GM21576 (cell line): ENCODE data around the gene CIC.

ENCODE experiments used
- ATAC-seq: cut with Tn5 transposase; IDR thresholded peaks from one replicate; pipeline ENCODE4 v1.9.1; 2021; ENCODE audit warnings: mild to moderate bottlenecking, moderate library complexity; ENCODE audit not compliant: unreplicated experiment

CIC gene

DNA sequence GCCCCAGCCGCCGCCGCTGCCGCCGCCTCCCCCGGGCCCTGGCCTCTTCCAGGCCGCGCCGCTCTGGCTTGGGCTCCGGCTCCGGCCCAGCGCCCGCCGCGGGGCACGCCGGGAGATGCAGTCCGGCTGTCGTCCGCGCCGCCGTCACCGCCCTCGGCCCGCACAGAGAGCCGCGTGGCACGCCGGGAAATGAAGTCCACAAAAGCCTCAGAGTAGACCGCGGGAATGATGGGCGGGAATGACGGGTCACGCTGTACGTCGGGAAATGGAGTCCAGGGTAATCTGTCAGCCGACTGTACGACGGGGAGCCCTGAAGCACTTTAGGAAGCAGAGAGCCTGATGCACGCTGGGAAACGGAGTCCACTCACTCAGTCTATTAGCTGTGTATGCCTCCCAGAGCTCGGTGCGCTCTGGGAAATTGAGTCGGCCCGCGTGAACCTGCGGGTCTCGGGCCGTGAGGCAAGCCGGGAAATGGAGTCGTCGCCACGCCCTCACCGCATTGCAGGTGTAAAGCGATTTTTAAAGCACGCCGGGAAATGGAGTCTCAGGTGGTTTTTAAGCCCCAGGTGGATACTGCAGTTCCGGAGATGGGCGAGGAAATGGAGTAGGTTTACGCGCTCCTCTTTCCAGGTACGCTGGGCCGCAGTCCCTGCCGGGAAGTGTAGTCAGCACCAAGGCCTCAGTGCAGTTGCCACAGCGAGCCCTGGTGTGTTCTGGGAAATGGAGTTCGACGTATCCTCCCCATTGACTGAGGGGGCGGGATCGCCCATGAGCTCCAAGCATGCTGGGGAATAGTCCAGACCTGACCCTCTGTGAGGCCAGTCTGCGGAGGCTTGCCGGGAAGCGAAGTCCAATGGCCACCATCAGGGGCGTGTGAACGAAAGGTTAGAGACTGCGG lies 26.3 kb upstream of the CIC start, which contains the start of gene GSK3A:
TSS of gene GSK3A (minus strand) at position 91 of the 898 bp plus-strand sequence. CDS start 137 bp downstream, outside the sequence.
- peak; percentile 57 for ATAC-seq

DNA sequence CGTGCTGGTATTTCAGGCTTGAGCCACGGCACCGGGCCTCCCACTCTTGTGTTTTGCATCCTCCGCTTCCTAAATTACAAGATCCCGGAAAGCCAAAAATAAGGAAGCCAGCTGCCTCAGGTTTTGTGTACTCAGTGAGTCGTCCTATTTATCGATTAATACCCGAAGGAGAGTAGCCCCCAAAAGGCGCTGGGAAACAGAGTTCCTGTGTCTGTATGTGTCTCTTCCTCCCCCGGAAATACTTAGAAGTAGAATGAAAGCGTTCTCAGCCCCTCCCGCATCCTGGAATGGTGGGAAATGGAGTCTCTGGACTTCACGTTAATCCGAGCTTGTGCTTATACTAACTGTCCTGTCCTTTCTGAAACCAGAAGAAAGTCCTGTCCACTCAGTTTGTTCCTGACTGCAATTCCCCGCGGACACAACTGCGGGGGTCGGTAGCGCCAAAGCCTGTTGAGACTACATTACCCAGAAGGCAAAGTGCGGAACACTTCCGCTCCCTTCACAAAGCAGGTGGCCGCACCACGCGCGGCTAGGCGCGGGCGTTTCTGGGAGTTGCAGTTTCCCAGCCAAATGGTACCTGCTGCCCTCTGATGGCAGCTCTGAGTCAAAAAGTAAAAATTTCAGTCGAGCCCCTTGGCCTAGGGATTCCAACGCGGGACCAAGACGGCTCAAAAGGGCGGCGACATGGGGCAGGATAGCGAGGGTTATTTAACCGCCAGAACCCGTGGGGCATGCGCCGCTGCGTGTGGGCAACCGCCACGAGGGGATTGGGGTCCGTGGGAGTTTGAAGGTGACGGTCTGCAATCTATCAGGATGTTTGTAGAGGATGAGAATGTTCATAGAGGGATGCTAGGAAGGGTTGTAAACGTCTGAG lies 24.5 kb upstream of the CIC start:
- peak; percentile 30 for ATAC-seq

DNA sequence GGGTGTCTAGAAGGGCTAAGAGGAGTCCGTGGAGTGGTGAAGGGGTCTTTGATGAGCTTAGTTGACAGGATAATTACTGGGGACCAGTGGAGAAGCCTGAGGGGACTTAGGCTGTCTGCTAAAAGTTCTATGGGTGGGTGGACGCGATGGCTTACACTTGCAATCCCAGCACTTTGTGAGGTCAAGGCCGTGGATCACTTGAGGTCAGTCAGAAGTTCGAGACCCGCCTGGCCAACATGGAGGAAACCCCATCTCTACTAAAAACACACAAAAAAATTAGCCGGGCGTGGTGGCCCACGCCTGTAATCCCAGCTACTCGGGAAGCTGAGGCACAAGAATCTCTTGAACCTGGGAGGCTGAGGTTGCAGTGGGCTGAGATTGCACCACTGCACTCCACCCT lies 23.8 kb upstream of the CIC start:
- no peak for ATAC-seq

DNA sequence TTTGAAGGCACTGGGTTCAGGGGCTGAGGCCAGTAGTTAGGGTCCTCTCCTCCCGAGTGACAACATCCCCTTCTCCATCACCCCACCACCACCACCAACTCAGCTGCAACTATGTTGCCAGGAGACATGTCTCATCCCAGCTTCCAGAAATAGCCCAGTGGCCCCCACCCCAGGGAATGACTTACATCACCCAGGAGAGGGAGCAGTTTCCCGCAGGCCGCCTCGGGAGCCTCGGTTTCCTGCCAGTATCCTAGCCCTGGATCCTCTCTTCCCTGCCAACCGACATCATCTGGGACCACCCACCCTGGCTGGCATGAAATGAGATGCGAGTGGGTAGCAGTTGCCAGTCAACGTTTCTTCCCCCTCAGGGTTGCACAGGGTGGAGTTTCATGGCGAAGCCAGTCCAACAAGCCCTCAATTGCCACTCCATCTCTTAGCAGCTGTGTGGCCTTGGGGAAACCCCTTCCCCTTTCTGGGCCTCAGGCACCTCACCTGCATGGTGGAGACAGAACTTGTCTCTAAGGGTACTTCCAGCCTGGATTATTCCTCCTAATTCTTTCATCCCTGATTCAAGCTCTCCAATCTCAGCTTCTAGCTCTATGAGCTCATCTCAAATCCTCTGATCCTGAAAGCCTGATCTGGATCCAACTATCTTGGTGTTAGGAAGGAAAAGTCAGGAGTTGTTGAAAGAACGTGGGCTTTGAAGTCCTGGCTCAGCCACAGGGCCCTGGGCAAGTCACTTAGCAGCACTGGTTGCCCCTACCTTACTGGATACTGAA lies 22.7 kb upstream of the CIC start:
- ATAC-seq = no peak

DNA sequence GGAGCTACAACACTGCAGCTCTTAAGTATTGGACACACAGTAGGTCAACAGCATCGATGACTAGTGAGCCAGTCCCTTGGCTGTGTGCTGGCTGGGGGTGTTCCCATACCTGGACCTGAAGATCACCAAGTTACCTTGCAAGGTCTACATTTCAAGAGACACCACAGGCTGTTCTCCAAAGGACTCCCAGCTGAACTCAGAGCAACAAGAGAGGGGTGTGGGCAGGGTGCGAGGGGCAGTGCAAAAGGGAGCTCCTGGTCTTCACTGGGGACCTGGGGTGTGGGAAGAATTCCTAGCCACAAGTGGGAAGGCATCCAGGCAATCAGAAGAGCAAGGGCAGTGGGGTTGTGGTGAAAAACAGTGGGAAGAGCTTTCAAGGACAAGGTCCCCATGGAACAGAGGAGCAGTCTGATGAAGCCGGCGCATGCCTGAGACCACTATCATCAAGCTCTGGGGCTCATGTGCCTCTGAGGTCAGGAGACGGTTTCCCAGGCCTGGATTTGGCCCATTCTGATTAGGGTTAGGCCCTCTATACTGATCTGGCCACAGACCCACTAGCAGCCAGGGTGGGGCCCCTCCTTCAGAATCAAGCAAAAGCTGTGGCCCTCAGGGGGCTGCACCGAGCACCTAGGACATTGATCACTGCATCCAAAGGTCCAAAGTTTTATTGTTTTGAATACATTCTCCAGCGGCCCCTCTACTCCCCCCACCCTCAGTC lies 22.0 kb upstream of the CIC start:
- no peak for ATAC-seq

DNA sequence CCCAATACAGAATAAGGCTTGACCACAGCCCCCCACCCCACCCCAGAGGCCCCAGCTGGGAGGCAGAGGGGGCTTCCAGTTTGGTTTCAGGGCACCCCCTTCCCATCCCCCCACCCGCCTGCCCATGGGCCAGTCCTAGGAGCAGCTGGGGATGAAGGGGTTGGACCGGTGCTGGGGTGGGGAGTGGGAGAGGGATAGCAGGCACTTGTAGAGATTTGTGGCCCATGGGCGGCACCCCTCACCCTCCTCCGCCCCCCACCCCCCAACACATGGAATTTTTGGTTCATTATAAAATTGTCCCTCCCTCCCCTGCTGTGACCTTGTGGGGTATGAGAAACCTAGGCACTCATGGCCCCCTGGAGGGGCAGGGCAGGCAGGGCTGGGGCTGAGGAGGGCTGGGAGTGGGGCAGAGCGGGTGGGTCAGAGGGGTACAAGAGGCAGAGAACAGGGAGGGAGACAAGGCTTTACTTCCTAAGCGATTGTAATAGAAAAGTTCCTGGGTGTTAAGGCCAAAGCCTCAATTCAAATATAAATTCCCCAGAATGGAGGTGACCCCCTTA lies 21.3 kb upstream of the CIC start:
- ATAC-seq = no peak

DNA sequence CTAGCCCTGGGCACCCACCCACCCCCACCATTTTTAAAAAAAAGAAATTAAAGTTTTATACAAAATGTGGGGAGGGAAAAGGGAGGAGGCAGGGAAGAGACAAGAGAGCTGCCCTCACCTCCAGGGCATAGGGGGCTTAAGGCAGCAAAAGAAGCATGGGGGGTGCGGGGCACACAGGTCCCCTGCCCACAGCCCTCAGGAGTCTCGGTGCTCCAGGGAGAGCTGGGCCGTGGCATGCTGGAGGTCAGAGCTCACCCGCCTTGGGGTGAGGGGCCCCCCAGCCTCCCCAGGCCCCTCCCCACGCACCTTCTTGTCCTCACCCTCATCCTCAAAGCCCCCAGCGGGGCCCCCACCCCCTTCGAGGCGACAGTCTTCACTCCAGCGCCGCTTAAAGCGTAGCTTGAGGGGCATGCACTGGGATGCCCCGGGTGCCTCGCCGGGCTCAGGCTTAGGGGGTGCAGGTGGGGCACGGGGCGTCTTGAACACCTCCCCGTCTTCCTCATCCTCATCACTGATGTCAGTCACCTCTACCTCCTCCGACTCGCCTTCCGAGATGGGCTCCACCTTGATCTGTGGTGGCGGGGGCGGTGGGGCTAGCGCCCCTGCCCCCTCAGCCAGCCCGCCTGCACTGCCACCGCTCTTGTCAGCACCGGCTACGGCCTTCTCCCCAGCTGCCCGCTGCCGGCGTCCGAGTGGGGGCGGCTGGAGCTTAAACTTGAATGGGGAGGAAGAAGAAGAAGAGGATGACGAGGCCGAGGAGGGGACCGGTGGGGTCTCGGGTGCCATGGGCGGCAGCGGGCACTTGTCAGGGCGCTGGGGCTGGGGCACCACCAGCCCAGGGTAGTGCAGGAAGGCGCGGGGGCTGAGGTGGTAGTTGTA lies 20.5 kb upstream of the CIC start:
- ATAC-seq = no peak

DNA sequence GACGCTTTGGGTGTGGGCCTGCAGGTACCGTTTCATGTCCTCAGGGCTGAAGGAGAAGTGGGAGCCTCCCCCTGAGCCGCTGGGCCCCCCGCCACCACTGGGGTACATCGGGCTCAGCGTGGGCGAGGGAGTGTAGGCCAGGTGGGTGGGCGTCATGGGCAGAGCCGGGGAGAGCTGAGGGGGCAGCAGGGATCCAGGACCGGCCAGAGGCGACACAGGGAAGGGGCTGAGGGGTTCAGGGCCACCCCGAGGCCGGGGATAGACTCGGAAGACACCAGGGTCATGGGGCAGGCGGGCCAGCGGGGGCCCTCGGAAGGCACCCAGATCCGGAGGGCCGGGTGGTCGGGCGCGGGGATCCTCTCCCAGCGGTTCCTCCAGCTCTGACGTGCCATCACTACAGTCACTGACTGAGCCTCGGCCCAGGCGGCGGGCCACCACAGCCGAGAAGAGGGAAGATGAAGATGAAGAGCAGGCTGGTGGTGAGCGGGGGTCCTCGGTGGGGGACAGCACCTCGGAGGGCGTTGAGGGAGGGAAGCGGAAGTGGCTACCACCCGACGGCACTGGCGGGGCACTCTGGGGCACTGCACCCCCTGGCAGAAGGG lies 19.8 kb upstream of the CIC start:
- no peak for ATAC-seq

DNA sequence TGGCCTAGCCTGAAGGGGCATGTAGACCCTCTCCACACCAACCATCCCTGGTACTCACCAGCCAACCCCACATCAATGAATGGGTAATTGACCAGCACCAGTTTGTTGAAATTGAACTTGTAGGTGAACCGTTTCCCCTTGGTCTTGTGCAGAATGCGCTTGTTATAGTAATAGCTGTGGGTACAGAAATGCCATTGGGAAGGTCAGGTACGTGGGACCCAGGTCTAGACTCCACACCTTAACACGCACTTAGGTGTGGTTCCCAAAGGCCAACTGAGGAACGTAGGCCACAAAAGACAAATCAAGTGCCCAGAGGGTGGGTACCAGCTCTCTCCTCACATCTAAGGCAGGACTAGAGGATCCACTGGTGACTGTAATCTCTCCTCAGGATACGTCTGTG lies 19.3 kb upstream of the CIC start:
- ATAC-seq = no peak

DNA sequence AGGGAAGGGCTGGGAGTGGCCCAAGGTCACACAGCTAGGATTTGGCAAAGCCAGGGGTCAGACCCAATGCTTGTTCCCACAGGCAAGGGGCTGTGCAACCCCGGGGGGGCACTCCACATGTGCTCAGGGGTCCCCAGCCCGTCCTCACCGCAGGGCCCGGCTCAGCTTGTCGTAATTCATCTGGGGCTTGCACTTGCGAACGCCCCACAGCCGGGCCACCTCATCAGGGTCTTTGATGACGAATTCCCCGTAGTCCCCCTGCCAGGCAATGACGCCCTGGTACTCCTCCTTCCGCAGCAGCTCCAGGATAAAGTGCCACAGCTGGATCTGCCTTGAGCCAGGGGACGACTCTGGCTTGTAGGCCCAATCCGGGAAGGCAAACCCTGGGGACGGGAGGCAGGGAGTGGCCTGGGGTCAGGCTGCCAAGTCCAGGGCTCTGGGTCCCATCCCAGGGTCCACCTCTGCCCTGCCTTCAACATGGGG lies 18.8 kb upstream of the CIC start:
- ATAC-seq = no peak

DNA sequence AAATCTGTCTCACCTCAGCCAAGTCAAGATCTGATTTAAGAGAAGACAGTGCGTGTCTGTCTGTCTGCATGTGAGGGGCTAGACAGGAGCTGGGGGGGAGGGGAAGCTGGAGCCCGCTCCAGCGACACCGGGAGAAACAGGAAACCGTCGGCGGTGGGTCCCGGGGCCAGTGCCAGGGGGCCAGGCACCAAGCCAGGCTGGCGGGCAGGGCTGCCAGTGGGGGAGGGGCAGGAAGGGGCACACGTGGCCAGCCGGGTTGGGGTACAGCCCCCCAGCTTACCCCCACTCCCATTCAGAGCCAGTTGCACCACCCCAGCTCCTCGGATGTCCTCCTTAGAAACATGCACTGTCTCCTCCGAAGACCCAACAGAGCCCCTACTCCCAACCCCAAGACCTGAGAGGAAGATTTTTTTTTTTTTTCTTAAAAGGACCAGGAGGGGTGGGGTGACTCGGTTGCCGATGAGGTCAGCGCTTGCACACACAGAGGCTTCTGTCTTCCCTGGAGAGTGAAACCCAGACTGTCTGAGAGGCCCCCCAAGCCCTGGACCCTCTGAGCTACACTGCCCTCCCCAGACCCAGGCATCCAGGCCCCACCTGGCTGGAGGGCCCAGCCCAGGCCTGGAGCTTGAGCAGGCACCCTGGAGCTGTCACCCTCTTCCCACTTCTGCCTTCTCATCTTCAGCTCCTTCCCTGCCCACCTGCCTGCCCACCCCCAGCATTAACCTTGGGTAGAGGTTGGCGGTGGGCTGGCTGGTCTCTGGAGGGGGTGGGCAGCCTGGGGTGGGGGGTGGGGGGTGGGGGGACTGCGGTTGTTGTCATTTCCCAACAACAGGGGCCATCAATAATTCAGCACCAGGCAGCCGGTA lies 18.2 kb upstream of the CIC start:
- ATAC-seq = no peak

DNA sequence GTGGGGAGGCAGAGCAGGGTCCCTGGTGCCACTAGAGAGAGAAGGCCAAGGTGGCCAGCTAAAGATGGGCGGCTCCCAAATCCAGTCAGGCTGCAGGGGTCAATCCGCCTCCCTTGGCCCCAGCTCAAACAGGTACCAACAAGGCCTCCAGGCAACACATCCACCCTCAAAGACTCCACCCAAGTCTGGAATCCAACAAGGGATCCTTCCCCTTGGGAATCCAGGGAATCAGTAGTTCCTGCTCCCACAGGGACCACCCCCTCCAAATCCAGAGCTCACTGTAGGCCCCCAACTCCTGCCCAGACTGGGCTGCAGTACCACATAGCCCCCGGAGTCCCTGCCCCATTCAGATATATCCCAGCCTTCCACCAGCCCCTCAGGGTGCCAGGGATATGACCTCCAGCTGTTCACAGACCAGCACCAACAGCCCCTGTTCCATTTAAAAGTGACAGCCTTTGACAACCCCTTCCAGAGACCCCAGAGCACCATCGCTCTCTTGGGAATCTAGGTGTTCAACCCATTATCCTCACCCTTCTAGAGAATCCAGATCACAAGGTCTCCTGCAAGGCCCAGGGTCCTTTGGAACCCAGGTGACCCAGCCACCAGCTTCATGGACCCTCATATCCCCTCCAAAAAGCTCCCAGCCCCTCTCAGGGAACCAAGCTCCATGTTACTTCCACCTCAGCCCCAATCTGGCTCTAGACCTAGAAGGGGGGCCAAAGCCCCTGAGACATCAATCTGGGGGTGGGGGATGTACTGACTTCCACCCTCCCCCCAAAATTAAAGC lies 17.3 kb upstream of the CIC start:
- no peak for ATAC-seq

DNA sequence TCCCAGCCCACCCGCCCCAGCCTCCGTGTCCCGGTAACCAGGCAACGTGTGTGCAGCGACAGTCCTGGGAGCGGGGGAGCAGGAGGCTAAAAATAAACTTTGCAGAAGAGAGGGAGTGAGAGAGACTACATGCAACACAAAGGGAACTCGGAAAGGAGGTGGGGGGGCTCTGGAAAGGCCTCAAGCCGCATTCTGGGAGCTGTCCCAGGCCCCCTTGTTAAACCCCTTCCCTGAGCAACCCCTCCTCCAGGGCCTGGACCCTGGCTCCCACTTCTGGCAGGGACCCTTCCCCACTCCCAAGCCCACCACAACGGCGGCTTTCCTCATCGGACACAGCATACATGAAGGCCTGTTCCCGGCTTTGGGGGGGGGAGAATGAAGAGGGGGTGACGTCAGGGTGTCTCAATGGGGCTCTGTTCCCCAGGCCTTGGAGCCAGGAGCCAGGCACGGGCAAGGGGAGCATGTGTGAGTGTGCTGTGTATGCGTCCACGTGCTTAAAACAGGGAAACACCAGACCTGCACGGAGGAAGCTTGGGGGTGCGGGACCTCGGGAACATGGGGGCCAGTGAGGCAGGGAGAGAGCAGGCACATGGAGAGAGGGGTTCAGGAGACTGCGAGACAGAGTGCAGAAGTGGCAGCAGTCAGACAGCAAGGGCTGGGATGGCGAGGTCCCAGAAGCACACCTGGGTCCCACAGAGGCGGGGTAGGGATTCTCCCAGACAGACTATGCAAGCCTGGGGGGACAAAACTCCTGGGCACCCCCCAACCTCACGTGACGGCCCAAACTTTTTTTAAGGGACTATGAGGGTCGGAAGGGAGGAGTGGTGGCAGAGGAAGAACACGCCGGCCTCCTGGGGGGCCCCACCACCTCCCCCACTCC lies 16.4 kb upstream of the CIC start:
- no peak for ATAC-seq

DNA sequence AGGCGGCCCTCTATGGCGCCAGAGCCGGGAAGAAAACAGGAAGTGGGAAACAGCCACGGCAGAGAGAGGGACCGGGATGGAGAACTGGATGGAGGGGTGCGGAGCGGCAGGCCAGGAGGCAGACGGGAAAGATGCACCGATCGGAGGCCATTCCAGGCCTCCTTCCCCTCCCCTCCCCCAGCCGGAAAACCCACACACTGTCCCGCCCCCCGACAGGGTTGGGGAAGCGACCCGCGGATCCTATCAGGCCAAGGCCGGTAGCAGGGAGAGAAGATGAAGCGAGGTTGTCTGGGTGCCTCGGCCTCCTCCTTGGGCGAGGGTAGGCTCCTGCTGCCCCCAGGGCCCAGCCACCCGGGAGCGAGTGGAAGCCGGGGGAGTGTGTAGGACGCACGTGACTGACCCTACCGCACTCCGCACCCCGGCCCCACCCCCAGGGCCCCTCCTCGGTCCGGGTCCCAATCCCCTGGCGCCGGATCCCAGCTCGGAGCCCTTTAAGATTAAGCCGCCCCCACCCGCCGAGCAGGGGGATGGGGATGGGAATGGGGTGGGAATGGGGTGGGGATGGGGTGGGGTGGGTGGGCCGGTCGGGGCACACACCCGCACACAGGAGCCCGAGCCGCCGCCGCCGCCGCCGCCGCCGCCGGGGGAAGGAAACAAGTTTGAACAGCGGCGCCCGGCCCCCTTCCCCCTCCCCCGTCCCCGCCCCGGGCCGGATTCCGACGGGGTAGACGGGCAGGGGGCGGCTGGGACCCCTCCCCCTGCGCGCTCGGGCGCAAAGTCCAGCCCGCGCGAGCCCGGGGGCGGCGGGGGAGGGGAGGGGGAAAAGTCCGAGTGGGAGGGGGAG lies 15.6 kb upstream of the CIC start:
- ATAC-seq = peak; percentile 1
